ENCODE data around the gene NRXN2. TPM values are rescaled to one million over a fixed set of nuclear protein-coding genes. Genes with fewer than 3 reads are reported as not detected.

Gene NRXN2
- total and polyA plus RNA-seq, 10 of the 15 experiments (the other 5 are each of a cell fraction or from before 2014, with no cell fraction given), result 0.03 to 1.4 (median 0.23) TPM

GRCh38 chr11:64769283-64769682 lies 46.3 kb upstream of the NRXN2 start (continued):
- TF ChIP-seq, protein P1, sequence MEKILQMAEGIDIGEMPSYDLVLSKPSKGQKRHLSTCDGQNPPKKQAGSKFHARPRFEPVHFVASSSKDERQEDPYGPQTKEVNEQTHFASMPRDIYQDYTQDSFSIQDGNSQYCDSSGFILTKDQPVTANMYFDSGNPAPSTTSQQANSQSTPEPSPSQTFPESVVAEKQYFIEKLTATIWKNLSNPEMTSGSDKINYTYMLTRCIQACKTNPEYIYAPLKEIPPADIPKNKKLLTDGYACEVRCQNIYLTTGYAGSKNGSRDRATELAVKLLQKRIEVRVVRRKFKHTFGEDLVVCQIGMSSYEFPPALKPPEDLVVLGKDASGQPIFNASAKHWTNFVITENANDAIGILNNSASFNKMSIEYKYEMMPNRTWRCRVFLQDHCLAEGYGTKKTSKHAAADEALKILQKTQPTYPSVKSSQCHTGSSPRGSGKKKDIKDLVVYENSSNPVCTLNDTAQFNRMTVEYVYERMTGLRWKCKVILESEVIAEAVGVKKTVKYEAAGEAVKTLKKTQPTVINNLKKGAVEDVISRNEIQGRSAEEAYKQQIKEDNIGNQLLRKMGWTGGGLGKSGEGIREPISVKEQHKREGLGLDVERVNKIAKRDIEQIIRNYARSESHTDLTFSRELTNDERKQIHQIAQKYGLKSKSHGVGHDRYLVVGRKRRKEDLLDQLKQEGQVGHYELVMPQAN (conservative IDR thresholded peaks at IDR 0.05), result no peak

- DNase-seq (ENCODE audit: low read depth, low spot score), result no peak
- TF ChIP-seq SIN3A (IDR thresholded peaks at IDR 0.05; ENCODE audit: low read depth, low read length), result no peak
- TF ChIP-seq RB1 (IDR thresholded peaks at IDR 0.05; ENCODE audit: borderline replicate concordance), result no peak
- no peak for TF ChIP-seq CUX1 (IDR thresholded peaks at IDR 0.05; ENCODE audit: insufficient replicate concordance, low read depth, low read length)
- TF ChIP-seq POLR2AphosphoS5 (IDR thresholded peaks at IDR 0.05; ENCODE audit: low read length), result 0 out of 2 replicates have a peak, but pooled peaks have one; percentile 11
- TF ChIP-seq SMAD5 (IDR thresholded peaks at IDR 0.05; ENCODE audit: low read depth), result peak; percentile 26; the same call in 1 of the 2 replicates
- POLR2A ChIA-PET, result no interaction called here
- WGBS (ENCODE audit: insufficient coverage, insufficient replicate concordance, low lambda C conversion rate, missing lambda C conversion rate), result 98% methylated on average over 6 of the region's 6 CpGs
- Histone ChIP-seq H2AFZ (ENCODE audit: control insufficient read depth, low read depth, low read length) (no peak overlapping the region), H3K9me3 (replicated peaks; ENCODE audit: control insufficient read depth, insufficient read depth, low read length) (no peaks in the 10 kb centered on the region), H3K27me3 (replicated peaks in 1 of 2; ENCODE audit: control insufficient read depth in 2 of 2, insufficient read depth in 2 of 2, low read length in 1 of 2) (no peaks in the 10 kb centered on the region), H3K79me2 (ENCODE audit: control insufficient read depth, insufficient read depth, low read length) (peaks cover 28% of the 10 kb centered on the region), H4K20me1 (ENCODE audit: control insufficient read depth, insufficient read depth) (peaks cover 28% of the 10 kb centered on the region), H3K4me3 (no peak overlapping the region), H3K27ac (ENCODE audit: control insufficient read depth, insufficient read depth) (no peak overlapping the region), H3K9ac (ENCODE audit: control insufficient read depth, insufficient read depth, low read length) (no peak overlapping the region), H3K4me2 (ENCODE audit: control insufficient read depth, insufficient read depth) (no peak overlapping the region), H3K4me1 (ENCODE audit: control insufficient read depth, insufficient read depth, low read length) (peaks cover 30% of the 10 kb centered on the region), H3K36me3 (ENCODE audit: control insufficient read depth in 2 of 2, insufficient read depth in 2 of 2, low read length in 1 of 2) (peaks cover 48 to 63% of the 10 kb centered on the region in 2 experiments)
- no peak for FAIRE-seq
- intact Hi-C loops (cut with micrococcal nuclease; ENCODE audit: unreplicated experiment), result no loop called here
- in situ Hi-C loops (cut with MboI), result no loop called here
- CTCF ChIA-PET, result interaction anchor here (1.1 to 1.9 kb wide), 4 partner anchors 17 to 125 kb away, joined by 3 to 6 read pairs (median 4); no protein-coding TSS in a partner anchor
- ATAC-seq, result no peak
- SMC1A ChIA-PET (ENCODE audit: uncharacterized antibody, unreplicated experiment), result no interaction called here
- RAD21 ChIA-PET (ENCODE audit: unreplicated experiment), result no interaction called here
- no TSS peak for BruUV-seq (replicated peaks)
Observed at GRCh38 chr11:64768300-64768694, 45.3 kb upstream of the NRXN2 start.
